WERI-Rb-1 (cell line): Measurements from ENCODE around the gene KREMEN1.
A peak's percentile ranks its signal among the peaks of the same experiment; 100 is the strongest.

Source experiments
- DNase-seq: peaks from one replicate; pipeline ENCODE4 v3.0.0-alpha.2; 2020
- H3K27ac ChIP-seq: fragments of 250-450 bp; sonication (Bioruptor Pico); 2 replicates; pipeline ENCODE4 v1.5.1; 2020; ENCODE audit warnings: mild to moderate bottlenecking, moderate library complexity
- H3K27me3 ChIP-seq: fragments of 250-450 bp; sonication (Bioruptor Pico); 2 replicates; pipeline ENCODE4 v1.5.1; 2021; ENCODE audit warnings: mild to moderate bottlenecking, low read depth, moderate library complexity; ENCODE audit not compliant: insufficient read depth, severe bottlenecking
- H3K36me3 ChIP-seq: fragments of 250-450 bp; sonication (Bioruptor Pico); 2 replicates; pipeline ENCODE4 v1.5.1; 2020; ENCODE audit warnings: mild to moderate bottlenecking, moderate library complexity
- H3K4me3 ChIP-seq: 2 replicates; pipeline ENCODE4 v1.5.1; 2011; ENCODE audit warnings: low read depth, mild to moderate bottlenecking, control low read depth, low read length
- H3K9me3 ChIP-seq: fragments of 250-450 bp; sonication (Bioruptor Pico); 2 replicates; pipeline ENCODE4 v1.5.1; 2021; ENCODE audit warnings: mild to moderate bottlenecking, moderate library complexity; ENCODE audit not compliant: severe bottlenecking
- TF ChIP-seq, protein P1 (sequence below): IDR thresholded peaks from 2 replicates; pipeline ENCODE4 v1.5.1; 2011; ENCODE audit warnings: low read depth, mild to moderate bottlenecking, control low read depth, inconsistent platforms, low read length

Gene KREMEN1

GRCh38 chr22:29102300-29102699, 29.5 kb downstream of the KREMEN1 start:
- DNase-seq = no peak
- Histone ChIP-seq H3K9me3 (no peaks in the 10 kb centered on the region), H3K27me3 (no peaks in the 10 kb centered on the region), H3K36me3 (no peaks in the 10 kb centered on the region), H3K27ac (no peak overlapping the region), H3K4me3 (no peak overlapping the region)
- TF ChIP-seq, protein P1, sequence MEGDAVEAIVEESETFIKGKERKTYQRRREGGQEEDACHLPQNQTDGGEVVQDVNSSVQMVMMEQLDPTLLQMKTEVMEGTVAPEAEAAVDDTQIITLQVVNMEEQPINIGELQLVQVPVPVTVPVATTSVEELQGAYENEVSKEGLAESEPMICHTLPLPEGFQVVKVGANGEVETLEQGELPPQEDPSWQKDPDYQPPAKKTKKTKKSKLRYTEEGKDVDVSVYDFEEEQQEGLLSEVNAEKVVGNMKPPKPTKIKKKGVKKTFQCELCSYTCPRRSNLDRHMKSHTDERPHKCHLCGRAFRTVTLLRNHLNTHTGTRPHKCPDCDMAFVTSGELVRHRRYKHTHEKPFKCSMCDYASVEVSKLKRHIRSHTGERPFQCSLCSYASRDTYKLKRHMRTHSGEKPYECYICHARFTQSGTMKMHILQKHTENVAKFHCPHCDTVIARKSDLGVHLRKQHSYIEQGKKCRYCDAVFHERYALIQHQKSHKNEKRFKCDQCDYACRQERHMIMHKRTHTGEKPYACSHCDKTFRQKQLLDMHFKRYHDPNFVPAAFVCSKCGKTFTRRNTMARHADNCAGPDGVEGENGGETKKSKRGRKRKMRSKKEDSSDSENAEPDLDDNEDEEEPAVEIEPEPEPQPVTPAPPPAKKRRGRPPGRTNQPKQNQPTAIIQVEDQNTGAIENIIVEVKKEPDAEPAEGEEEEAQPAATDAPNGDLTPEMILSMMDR = no peak

DNA sequence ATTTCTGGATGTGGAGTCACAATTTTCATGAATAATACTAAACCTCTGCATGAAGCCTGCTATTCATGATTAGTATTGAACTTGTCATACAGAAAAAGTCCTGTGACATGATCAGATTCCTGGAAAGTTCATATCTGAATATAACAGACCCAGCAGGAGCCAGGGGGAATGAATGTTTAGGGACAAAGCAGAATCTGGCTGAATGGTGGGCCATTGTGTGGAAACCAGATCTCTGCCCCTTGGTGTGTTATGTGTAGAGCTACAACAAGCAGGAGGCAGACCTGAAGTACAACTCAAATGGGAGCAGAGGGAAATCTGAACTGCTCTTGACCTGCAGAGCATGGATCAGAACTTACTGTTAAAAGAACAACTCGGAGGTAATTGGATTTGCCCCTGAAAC, 30.3 kb downstream of the KREMEN1 start:
- no peak for DNase-seq
- no peaks in the 10 kb centered on the region for H3K36me3 ChIP-seq
- H3K9me3 ChIP-seq = no peaks in the 10 kb centered on the region
- no peak overlapping the region for H3K27ac ChIP-seq
- no peak overlapping the region for H3K4me3 ChIP-seq
- H3K27me3 ChIP-seq = no peaks in the 10 kb centered on the region
- TF ChIP-seq, protein P1 = no peak

DNA sequence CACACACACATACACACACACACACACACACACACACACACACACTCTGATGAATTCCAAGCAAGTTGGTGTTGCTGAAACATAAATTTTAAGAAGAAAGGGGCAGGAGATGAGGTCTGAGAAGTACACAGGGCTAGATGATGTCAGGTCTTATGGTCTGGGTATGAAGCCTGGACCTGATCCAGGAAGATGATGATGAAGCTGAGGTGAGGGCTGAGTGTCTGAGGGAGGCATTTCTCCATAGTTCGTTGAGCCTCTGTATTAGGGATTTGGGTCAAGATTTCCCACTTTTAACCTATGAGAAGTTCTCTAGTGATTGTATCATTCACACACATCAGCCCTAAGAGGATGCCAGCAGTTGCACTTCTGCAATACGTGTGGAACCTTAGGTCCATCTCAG, 32.6 kb downstream of the KREMEN1 start:
- no peaks in the 10 kb centered on the region for H3K27me3 ChIP-seq
- no peak overlapping the region for H3K27ac ChIP-seq
- no peak overlapping the region for H3K4me3 ChIP-seq
- TF ChIP-seq, protein P1 = no peak
- no peaks in the 10 kb centered on the region for H3K9me3 ChIP-seq
- no peaks in the 10 kb centered on the region for H3K36me3 ChIP-seq
- DNase-seq = no peak

DNA sequence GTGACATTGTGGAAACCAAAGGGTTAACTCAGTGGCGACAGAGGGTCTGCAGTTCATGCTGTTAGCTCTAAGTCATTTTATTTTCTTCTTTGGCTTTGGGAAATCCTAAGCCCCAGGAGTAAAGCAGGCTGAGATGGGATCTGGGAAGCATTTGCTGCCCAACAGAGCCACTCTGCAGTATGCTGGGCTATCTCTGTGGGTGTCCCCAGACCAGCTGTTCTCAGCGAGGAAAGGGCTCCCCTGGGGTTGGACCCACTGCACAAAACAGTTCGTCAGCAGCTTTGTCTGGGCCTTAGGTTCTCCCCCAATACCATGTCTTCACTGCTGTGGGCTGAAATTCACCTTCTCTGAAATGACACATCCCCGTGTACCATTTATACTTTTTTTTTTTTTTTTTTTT, 34.0 kb downstream of the KREMEN1 start:
- Histone ChIP-seq H3K27me3 (no peaks in the 10 kb centered on the region), H3K9me3 (no peaks in the 10 kb centered on the region), H3K36me3 (no peaks in the 10 kb centered on the region), H3K4me3 (no peak overlapping the region), H3K27ac (peak overlapping the region; percentile 65)
- DNase-seq = peak; percentile 63
- TF ChIP-seq, protein P1 = no peak

- Histone ChIP-seq H3K27me3 (no peaks in the 10 kb centered on the region), H3K36me3 (no peaks in the 10 kb centered on the region), H3K9me3 (no peaks in the 10 kb centered on the region), H3K27ac (no peak overlapping the region), H3K4me3 (no peak overlapping the region)
- no peak for DNase-seq
- TF ChIP-seq, protein P1 = no peak
Measured at GRCh38 chr22:29108137-29108536, 35.3 kb downstream of the KREMEN1 start.

DNA sequence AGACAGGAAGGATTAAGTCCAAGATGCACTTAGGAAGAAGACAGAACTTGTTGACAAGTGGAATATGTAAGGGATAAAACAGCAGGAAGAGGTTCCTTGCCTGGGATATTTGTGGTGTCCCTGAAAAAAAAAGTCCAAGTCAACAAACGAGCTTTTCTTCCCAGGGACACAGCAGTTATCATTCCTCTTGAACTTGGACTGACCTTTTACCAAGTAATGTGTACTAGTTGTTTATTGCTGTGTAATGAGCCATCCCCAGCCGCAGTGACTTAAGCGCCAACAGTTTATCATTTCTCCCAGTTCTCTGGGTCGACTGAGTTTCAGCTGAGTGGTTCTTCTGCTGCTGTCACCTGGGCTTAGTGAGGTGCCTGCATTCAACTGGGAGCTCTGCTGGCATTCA, 37.0 kb downstream of the KREMEN1 start:
- Histone ChIP-seq H3K27ac (no peak overlapping the region), H3K4me3 (no peak overlapping the region), H3K9me3 (no peaks in the 10 kb centered on the region), H3K36me3 (no peaks in the 10 kb centered on the region), H3K27me3 (no peaks in the 10 kb centered on the region)
- TF ChIP-seq, protein P1 = no peak
- no peak for DNase-seq
